GM12873 (cell line): ENCODE measurements around the gene STN1.

ENCODE experiments used
- TF ChIP-seq, protein P1 (sequence below): IDR thresholded peaks from 2 replicates; pipeline ENCODE4 v1.5.1; 2012; ENCODE audit warnings: low read depth, mild to moderate bottlenecking, moderate library complexity, low read length, control low read depth; ENCODE audit not compliant: insufficient read depth; ENCODE audit errors: missing control alignments

STN1 gene

DNA sequence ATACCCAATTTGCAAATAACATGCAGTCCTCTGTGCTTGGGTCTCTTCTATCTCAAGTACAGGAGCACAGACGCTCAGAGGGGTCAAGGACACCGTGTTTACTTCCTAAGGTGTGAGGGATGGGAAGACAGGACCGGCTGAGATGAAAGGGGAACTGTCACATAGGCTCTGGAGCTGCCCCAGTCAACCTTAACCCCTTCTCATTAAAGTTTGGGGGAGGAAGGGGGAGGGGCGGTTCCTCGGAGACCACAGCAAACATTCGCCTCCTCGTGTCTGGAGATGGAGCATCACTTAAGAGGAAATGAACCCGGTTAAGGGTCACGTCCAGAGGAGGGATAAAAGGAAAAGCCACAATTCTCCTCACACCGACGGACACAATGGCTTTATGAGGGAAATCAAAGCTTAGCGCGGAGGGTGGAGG is 63.7 kb downstream of the STN1 start:
- TF ChIP-seq, protein P1, sequence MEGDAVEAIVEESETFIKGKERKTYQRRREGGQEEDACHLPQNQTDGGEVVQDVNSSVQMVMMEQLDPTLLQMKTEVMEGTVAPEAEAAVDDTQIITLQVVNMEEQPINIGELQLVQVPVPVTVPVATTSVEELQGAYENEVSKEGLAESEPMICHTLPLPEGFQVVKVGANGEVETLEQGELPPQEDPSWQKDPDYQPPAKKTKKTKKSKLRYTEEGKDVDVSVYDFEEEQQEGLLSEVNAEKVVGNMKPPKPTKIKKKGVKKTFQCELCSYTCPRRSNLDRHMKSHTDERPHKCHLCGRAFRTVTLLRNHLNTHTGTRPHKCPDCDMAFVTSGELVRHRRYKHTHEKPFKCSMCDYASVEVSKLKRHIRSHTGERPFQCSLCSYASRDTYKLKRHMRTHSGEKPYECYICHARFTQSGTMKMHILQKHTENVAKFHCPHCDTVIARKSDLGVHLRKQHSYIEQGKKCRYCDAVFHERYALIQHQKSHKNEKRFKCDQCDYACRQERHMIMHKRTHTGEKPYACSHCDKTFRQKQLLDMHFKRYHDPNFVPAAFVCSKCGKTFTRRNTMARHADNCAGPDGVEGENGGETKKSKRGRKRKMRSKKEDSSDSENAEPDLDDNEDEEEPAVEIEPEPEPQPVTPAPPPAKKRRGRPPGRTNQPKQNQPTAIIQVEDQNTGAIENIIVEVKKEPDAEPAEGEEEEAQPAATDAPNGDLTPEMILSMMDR, result no peak

DNA sequence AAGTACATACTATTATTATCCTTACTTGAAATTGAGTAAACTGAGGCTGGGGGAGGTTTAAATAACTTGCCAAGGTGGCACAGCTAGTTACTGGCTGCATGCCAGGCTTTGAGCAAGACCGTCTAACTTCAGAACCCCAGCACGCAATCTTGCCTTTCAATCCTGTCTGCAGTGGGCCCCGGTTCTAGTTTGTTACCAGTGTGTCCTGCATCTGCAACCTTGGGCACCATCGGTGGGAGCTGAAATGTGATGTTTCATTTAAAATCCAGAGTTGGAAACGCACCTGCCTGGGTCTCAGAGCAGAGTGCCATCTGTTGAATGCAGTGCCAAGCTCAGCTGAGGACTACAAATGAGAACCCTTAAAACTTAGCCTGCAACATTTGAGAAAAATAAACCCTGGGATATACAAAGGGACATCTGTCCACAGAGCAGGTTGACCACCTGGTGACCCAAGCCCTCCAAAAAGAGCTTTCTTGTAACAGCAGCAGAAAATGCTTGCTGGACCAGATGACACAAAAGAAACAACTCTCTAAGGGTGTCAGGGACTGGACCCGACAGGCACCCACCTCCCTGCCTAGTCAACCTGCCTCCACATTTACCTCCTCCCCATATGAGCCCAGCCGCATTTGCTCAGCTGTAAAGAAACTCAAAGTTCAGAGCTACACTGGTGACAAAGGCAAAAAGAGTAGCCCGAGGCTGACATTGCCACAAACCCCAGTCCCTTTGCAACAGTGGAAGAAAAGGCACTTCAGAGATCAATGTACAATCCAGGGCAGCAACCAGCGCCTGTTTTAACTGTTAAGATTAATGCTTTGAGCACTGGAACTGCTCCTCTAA is 64.3 kb downstream of the STN1 start:
- TF ChIP-seq, protein P1, result no peak

DNA sequence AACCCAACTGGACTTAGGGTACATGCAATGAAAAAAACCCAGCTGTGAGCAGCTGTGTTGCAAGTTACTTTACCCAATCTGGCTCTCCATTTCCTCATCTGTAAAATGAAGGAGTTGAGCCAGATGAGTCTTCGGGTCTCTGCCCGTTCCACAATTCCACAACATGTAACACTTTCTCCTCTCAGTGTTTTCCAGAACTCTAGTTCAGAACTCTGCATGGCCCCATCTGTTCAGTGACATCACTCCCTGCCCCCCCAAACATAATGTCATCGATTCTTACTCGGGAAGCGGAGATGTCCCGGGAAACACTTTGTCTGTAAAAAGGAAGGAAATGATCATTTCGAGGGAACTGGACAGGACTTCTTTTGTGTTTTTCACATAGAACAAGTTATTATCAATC is 65.1 kb downstream of the STN1 start:
- TF ChIP-seq, protein P1, result no peak

DNA sequence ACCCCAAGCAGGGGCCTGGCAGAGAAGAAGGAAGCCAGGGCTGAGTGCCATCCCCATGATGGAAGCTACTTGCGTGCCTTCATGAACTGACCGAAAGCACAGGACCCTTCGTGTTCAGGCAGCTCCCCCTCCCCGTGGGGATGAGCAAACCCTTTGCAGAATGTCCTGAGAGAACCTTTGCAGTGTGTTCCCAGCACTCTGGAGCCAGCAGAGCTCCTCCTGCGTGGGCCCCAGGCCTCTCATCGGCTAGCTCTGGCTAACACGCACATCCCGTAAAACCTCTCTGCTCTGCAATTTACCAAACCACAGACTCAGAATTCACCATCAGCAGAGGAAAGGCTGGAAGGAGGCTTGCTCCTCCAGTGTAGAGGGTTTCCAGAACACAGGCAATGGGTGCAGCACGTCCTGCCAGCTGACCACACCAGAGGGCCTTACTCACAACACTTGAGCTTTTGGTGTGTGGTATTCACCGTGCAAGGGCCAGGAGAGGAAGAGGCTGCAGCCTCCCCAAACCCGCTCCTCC is 65.7 kb downstream of the STN1 start:
- TF ChIP-seq, protein P1, result no peak

DNA sequence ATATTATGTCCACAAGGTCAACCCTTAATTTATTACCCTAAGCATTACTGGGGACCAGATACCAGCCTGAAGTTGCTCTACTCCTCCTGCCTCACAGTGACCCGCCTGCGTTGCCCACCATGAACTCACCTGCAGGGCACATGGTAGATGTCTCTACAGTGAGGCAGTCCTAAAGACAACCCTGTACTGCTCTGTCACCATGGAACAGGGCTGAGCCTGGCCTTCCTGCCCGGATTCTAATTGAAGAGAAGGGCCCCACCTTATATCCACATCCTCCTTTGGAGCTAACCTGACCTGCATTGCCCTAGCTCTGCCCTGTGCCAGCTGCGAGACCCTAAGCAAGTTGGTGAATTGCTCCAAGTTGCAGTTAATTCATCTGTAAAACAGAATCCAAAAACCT is 66.7 kb downstream of the STN1 start:
- TF ChIP-seq, protein P1, result no peak

DNA sequence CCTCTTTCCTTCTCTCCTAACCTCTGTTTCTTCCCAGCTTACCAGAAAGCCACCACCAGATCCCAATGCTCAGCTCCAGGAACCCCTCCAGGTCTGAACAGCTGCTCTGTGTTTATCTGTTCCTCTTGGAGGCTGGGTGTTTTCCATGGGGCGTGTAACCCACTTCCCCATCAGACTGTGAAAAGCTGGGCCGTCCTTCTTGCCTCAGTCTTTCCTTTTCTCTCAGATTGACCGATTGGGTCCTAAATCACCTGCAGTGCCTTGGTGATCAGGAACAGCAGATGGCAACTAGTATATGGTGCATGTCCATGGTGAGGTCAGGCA is 67.5 kb downstream of the STN1 start:
- TF ChIP-seq, protein P1, result no peak

DNA sequence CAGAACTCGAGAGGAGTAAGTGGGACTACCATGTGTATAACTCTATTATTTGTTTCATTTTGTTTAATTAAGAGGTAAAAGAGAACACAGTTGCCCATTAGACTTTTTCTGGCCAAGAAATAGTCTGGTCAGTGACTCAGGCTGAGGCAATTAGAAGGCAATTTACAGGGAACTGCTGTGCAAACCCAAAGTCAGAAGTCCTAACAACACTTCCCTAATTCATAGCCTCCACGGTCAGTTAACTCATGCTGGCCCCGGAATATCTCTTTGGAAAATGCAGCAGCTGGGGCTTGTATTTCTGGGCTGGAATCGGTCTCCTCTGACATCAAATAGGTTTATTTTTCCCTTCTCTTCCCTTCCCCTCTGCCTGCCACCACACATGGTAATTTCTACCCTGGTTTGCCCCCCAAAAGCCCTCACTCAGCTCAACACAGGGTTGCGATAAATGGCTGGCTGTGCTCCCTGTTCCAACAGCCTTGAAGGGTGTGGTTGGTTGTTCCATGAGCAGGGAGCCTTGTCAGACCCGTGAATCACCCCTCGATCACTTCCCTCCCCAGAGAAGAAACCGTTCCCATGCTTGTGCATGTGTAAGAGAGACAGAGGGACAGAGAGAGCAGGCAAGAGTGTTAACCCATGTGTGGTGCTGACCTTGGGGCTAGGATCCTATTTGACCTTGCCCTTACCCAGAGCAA is 68.0 kb downstream of the STN1 start:
- TF ChIP-seq, protein P1, result no peak
